ENCODE results near the gene DHCR24.

The DHCR24 gene

GRCh38 chr1:54818461-54819194 is 68.4 kb downstream of the DHCR24 start:
- DNase-seq (ENCODE audit: low read depth in 3 of 3) = no peak

GRCh38 chr1:54816951-54817350 is 70.0 kb downstream of the DHCR24 start:
- no peak for DNase-seq (ENCODE audit: low read depth in 3 of 3)

- DNase-seq (ENCODE audit: low read depth in 3 of 3) = no peak
Measured at GRCh38 chr1:54816130-54816529, 70.9 kb downstream of the DHCR24 start.

GRCh38 chr1:54815086-54815876 is 71.7 kb downstream of the DHCR24 start:
- no peak for DNase-seq (ENCODE audit: low read depth in 3 of 3)

GRCh38 chr1:54814571-54814970 is 72.4 kb downstream of the DHCR24 start:
- DNase-seq (ENCODE audit: low read depth in 3 of 3) = no peak

GRCh38 chr1:54814126-54814498 is 72.9 kb downstream of the DHCR24 start:
- no peak for DNase-seq (ENCODE audit: low read depth in 3 of 3)

- DNase-seq (ENCODE audit: low read depth in 3 of 3) = no peak
Measured at GRCh38 chr1:54813485-54814125, 73.4 kb downstream of the DHCR24 start.

- DNase-seq (ENCODE audit: low read depth in 3 of 3) = no peak
Measured at GRCh38 chr1:54812801-54813484, 74.1 kb downstream of the DHCR24 start.

- DNase-seq (ENCODE audit: low read depth in 3 of 3) = no peak
Measured at GRCh38 chr1:54811739-54812655, 75.0 kb downstream of the DHCR24 start.

GRCh38 chr1:54811066-54811465 is 75.9 kb downstream of the DHCR24 start:
- DNase-seq (ENCODE audit: low read depth in 3 of 3) = no peak

GRCh38 chr1:54810153-54810942 is 76.6 kb downstream of the DHCR24 start:
- peak; percentile 29 to 54 (median 38) for DNase-seq (ENCODE audit: low read depth in 3 of 3)

- no peak for DNase-seq (ENCODE audit: low read depth in 3 of 3)
Measured at GRCh38 chr1:54809496-54810074, 77.4 kb downstream of the DHCR24 start.

GRCh38 chr1:54808443-54809207 is 78.4 kb downstream of the DHCR24 start:
- DNase-seq (ENCODE audit: low read depth in 3 of 3) = no peak

- DNase-seq (ENCODE audit: low read depth in 3 of 3) = no peak
Measured at GRCh38 chr1:54807756-54808155, 79.2 kb downstream of the DHCR24 start.

- DNase-seq (ENCODE audit: low read depth in 3 of 3) = no peak
Measured at GRCh38 chr1:54806931-54807611, 79.9 kb downstream of the DHCR24 start.

GRCh38 chr1:54805981-54806381 is 81.0 kb downstream of the DHCR24 start:
- no peak for DNase-seq (ENCODE audit: low read depth in 3 of 3)

GRCh38 chr1:54805466-54805865 is 81.5 kb downstream of the DHCR24 start:
- no peak for DNase-seq (ENCODE audit: low read depth in 3 of 3)

- no peak for DNase-seq (ENCODE audit: low read depth in 3 of 3)
Measured at GRCh38 chr1:54804471-54805132, 82.4 kb downstream of the DHCR24 start.

Measured in stimulated activated CD4-positive, alpha-beta T cell treated with anti-CD3 and anti-CD28 coated beads, TNF-alpha, amount 100 ng/mL, for 4 hours (primary cell).